K562 (cell line): ENCODE results near the gene CLDN24. TPM values are rescaled to one million over a fixed set of nuclear protein-coding genes. Genes with fewer than 3 reads are reported as not detected.

ENCODE experiments used
- ARHGAP35 ChIP-seq: fragments of 450-650 bp; IDR thresholded peaks from 2 replicates; pipeline ENCODE4 v1.6.1; 2018; ENCODE audit not compliant: partially characterized antibody
- ARID3A ChIP-seq: IDR thresholded peaks from 2 replicates; pipeline ENCODE4 v1.6.1; 2012; ENCODE audit warnings: low read depth, low read length, improper control_type of control experiment, borderline replicate concordance
- ARNT ChIP-seq, 2 experiments: fragments of 450-650 bp; IDR thresholded peaks; 2 replicates each; pipeline ENCODE4 v1.6.1; 2016; ENCODE audit warnings: mild to moderate bottlenecking in 1 of 2
- CBX2 ChIP-seq: fragments of 200-600 bp; sonication (generic); IDR thresholded peaks from one replicate; pipeline ENCODE4 v1.6.1; 2012; ENCODE audit warnings: mild to moderate bottlenecking, low read length, inconsistent platforms; ENCODE audit not compliant: insufficient read depth, poor library complexity, severe bottlenecking
- CREM ChIP-seq: IDR thresholded peaks from 2 replicates; pipeline ENCODE4 v1.6.1; 2014; ENCODE audit warnings: antibody characterized with exemption, low read depth
- ETV5 ChIP-seq: sonication (generic); formaldehyde crosslinking; IDR thresholded peaks from 2 replicates; pipeline ENCODE4 v1.4.0; 2020; ENCODE audit warnings: low read depth, mild to moderate bottlenecking, missing genetic modification reagents
- GABPA ChIP-seq: fragments of 200-800 bp; sonication (Bioruptor generic); conservative IDR thresholded peaks from 2 replicates; pipeline ENCODE4 v1.6.1; 2016; ENCODE audit warnings: low read depth, missing genetic modification characterization, missing compliant biosample characterization
- HDAC2 ChIP-seq: fragments of 450-650 bp; IDR thresholded peaks from 2 replicates; pipeline ENCODE4 v1.6.1; 2016; ENCODE audit warnings: mild to moderate bottlenecking
- KDM1A ChIP-seq, 2 experiments: fragments of 450-650 bp; IDR thresholded peaks; 2 replicates each; pipeline ENCODE4 v1.6.1; 2016; ENCODE audit warnings: mild to moderate bottlenecking in 2 of 2
- NFE2 ChIP-seq: IDR thresholded peaks from 2 replicates; pipeline ENCODE4 v1.6.1; 2014; ENCODE audit warnings: antibody characterized with exemption, low read depth
- NR2C1 ChIP-seq, 2 experiments: fragments of 450-650 bp; IDR thresholded peaks; 2 replicates each; pipeline ENCODE4 v1.6.1; 2017; ENCODE audit warnings: mild to moderate bottlenecking in 2 of 2, antibody characterized with exemption in 1 of 2, inconsistent platforms in 1 of 2, missing compliant biosample characterization in 1 of 2, missing genetic modification characterization in 1 of 2
- PHF20 ChIP-seq: fragments of 450-650 bp; IDR thresholded peaks from 2 replicates; pipeline ENCODE4 v1.6.1; 2018; ENCODE audit not compliant: partially characterized antibody
- PKNOX1 ChIP-seq: fragments of 450-650 bp; IDR thresholded peaks from 2 replicates; pipeline ENCODE4 v1.6.1; 2016
- POLR2B ChIP-seq: fragments of 450-650 bp; IDR thresholded peaks from 2 replicates; pipeline ENCODE4 v1.6.1; 2018; ENCODE audit warnings: low read depth; ENCODE audit not compliant: partially characterized antibody
- PRMT5 ChIP-seq: sonication (generic); formaldehyde crosslinking; IDR thresholded peaks from 2 replicates; pipeline ENCODE4 v1.5.0; 2020; ENCODE audit warnings: missing genetic modification reagents
- RB1 ChIP-seq: fragments of 450-650 bp; IDR thresholded peaks from 2 replicates; pipeline ENCODE4 v1.6.1; 2017; ENCODE audit warnings: low read depth, mild to moderate bottlenecking
- RCOR1 ChIP-seq, 2 experiments: IDR thresholded peaks; 2 replicates each; pipeline ENCODE4 v1.6.1; 2012; ENCODE audit warnings: low read depth in 2 of 2, low read length in 2 of 2, borderline replicate concordance in 1 of 2, improper control_type of control experiment in 1 of 2
- SMAD1 ChIP-seq: fragments of 150-350 bp; IDR thresholded peaks from 2 replicates; pipeline ENCODE4 v1.6.1; 2014; ENCODE audit warnings: low read length, low read depth; ENCODE audit not compliant: partially characterized antibody
- STAT5B ChIP-seq: fragments of 250-450 bp; sonication (Bioruptor Pico); IDR thresholded peaks from 2 replicates; pipeline ENCODE4 v1.8.0; 2021; ENCODE audit warnings: mild to moderate bottlenecking, inconsistent platforms
- YBX1 ChIP-seq: fragments of 450-650 bp; IDR thresholded peaks from 2 replicates; pipeline ENCODE4 v1.7.1; 2016; ENCODE audit warnings: mild to moderate bottlenecking
- ZC3H8 ChIP-seq: fragments of 450-650 bp; IDR thresholded peaks from 2 replicates; pipeline ENCODE4 v1.6.1; 2017
- ZNF146 ChIP-seq: IDR thresholded peaks from one replicate; pipeline ENCODE4 v1.6.1; 2018; ENCODE audit warnings: missing compliant biosample characterization; ENCODE audit not compliant: unreplicated experiment
- ZNF316 ChIP-seq: fragments of 450-650 bp; IDR thresholded peaks from 2 replicates; pipeline ENCODE4 v1.6.1; 2016
- ZNF699 ChIP-seq: fragments of 250-450 bp; sonication (Bioruptor Pico); IDR thresholded peaks from 2 replicates; pipeline ENCODE4 v1.8.0; 2021; ENCODE audit warnings: mild to moderate bottlenecking, moderate library complexity; ENCODE audit not compliant: insufficient replicate concordance
- polyA plus RNA-seq, 8 experiments: library from polyadenylated mRNA; depleted of rRNA in 4 of 8; stranded (reverse) in 5 of 8; unstranded in 3 of 8; fragments of >200 nt; fragmentation: Nextera tagmentation in 2 of 8; fragmentation: Illumina TruSeq in 1 of 8; extraction: Ambion mirVana in 2 of 8; extraction: Trizol in 1 of 8; gene quantifications; 2 replicates each; pipeline versions ENCODE4 v1.2.1 to v1.2.3, GENCODE V29; 2011 to 2014; ENCODE audit warnings: inconsistent platforms in 1 of 8, missing spikeins in 1 of 8
- total RNA-seq, 7 experiments: library from RNA; depleted of rRNA in 6 of 7; stranded (reverse); fragments of >200 nt in 6 of 7; fragmentation: Illumina TruSeq in 2 of 7; extraction: Trizol in 2 of 7; gene quantifications; 2 replicates each; pipeline versions ENCODE4 v1.2.1 to v1.2.3, GENCODE V29; 2011 to 2021; ENCODE audit warnings: low replicate concordance in 1 of 7

Gene CLDN24
- total and polyA plus RNA-seq, 9 of the 15 experiments (the other 6 are each of a cell fraction or from before 2014, with no cell fraction given) = not detected

- no peak for TF ChIP-seq ARID3A
- no peak for TF ChIP-seq ETV5 (CRISPR knock-in tag)
- TF ChIP-seq SMAD1 = no peak
- TF ChIP-seq ZNF316 = no peak
- no peak for TF ChIP-seq STAT5B (CRISPR knock-in tag)
- no peak for TF ChIP-seq NFE2
- TF ChIP-seq ZNF699 (CRISPR knock-in tag) = no peak
- TF ChIP-seq KDM1A (IDR thresholded peaks at IDR 0.05) = peak; percentile 77 to 84; a peak in 3 of 4 replicates
- 0 out of 2 replicates have a peak, but pooled peaks have one; percentile 19 for TF ChIP-seq HDAC2
- no peak for TF ChIP-seq PHF20
- no peak for TF ChIP-seq ARHGAP35
- TF ChIP-seq RB1 = no peak
- TF ChIP-seq POLR2B = no peak
- 0 out of 2 replicates have a peak, but pooled peaks have one; percentile 11 for TF ChIP-seq CREM
- no peak for TF ChIP-seq GABPA
- no peak for TF ChIP-seq YBX1
- no peak for TF ChIP-seq NR2C1 (IDR thresholded peaks at IDR 0.05)
- TF ChIP-seq NR2C1 (tag; IDR thresholded peaks at IDR 0.05) = no peak
- TF ChIP-seq PRMT5 (CRISPR knock-in tag) = no peak
- peak in 1 of 2 experiments; percentile 55; a peak in 1 of 4 replicates for TF ChIP-seq RCOR1 (IDR thresholded peaks at IDR 0.05; ENCODE audit: borderline replicate concordance in 1 of 2, low read depth in 2 of 2, low read length in 2 of 2)
- no peak for TF ChIP-seq CBX2
- TF ChIP-seq ZNF146 (CRISPR knock-in tag) = no peak
- TF ChIP-seq ZC3H8 = no peak
- no peak for TF ChIP-seq PKNOX1
- TF ChIP-seq ARNT (IDR thresholded peaks at IDR 0.05) = no peak
These were observed 11.8 kb upstream of the CLDN24 start (continued) for GRCh38 chr4:183333983-183334382.
